Breast epithelium (tissue), 3 donors: ENCODE data around the gene KIAA1217.

Experiments
- POLR2A ChIP-seq: fragments of 450-650 bp; IDR thresholded peaks from one replicate; pipeline ENCODE4 v1.6.1; 2016; ENCODE audit warnings: antibody characterized with exemption, mild to moderate bottlenecking, moderate library complexity
- POLR2AphosphoS5 ChIP-seq, 3 donors: sonication (generic); formaldehyde crosslinking; IDR thresholded peaks; one replicate each; pipeline ENCODE4 v1.6.1; 2017; ENCODE audit warnings: antibody characterized with exemption in 3 of 3

DNA sequence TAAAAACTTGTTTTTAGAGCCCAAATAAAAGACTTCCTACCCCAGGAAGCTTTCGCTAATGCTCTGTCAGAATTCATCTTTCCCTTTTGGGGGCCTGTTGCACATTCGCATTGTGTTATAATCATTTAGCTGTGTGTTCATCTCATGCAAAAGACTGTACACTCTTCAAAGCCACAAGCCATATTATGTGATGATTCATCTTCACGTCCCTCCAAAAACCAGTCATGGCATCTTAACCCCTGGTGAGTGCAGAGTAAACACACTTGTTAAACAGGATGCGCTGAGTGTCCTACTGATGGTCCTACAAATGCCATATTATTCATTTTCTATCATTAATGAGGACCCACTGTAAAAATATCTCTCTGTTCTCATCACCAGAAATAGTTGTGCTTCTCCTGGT is 235.4 kb downstream of the KIAA1217 start:
- TF ChIP-seq POLR2AphosphoS5 (IDR thresholded peaks at IDR 0.05) (no peak), POLR2A (no peak)
